ENCODE measurements around the gene AQP12B.

DNA sequence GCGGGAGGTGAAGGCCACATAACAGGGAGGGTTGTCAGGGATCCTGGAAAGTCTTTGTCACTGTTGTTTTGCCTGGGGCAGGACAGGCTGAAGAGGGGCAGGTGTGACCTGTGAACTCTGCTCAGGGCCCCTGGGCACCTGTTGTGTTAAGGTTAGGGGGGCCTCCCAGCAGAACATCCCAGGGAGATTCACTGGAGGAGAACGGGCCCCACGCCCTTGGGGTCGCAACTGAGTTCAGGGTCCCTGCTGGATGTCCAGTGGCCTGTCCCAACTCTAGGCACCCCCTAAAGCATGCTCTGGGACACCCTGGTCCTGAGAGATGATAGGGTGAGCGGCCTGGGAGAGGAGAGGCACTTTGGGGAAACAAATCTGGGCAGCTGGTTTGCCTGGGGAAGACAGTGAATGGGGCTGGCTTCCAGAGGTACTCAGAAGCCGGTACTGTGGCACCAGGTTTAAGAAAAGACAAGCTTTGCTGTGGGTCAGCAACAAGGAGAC lies 34.5 kb downstream of the AQP12B start:
- no peak for TF ChIP-seq POLR2A (IDR thresholded peaks at IDR 0.05)
- TF ChIP-seq, protein P1, sequence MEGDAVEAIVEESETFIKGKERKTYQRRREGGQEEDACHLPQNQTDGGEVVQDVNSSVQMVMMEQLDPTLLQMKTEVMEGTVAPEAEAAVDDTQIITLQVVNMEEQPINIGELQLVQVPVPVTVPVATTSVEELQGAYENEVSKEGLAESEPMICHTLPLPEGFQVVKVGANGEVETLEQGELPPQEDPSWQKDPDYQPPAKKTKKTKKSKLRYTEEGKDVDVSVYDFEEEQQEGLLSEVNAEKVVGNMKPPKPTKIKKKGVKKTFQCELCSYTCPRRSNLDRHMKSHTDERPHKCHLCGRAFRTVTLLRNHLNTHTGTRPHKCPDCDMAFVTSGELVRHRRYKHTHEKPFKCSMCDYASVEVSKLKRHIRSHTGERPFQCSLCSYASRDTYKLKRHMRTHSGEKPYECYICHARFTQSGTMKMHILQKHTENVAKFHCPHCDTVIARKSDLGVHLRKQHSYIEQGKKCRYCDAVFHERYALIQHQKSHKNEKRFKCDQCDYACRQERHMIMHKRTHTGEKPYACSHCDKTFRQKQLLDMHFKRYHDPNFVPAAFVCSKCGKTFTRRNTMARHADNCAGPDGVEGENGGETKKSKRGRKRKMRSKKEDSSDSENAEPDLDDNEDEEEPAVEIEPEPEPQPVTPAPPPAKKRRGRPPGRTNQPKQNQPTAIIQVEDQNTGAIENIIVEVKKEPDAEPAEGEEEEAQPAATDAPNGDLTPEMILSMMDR (IDR thresholded peaks at IDR 0.05) = no peak

Measured in right lobe of liver (tissue), 4 donors.